IMR-90 (cell line): ENCODE data around the gene FNDC3B.

Source experiments
- CEBPB ChIP-seq: IDR thresholded peaks from 2 replicates; pipeline ENCODE4 v1.6.1; 2012; ENCODE audit warnings: low read depth, low read length, improper control_type of control experiment
- FOS ChIP-seq: fragments of 150-350 bp; IDR thresholded peaks from 2 replicates; pipeline ENCODE4 v1.6.1; 2016; ENCODE audit warnings: low read depth, low read length
- MAZ ChIP-seq: IDR thresholded peaks from 2 replicates; pipeline ENCODE4 v1.6.1; 2012; ENCODE audit warnings: low read depth, mild to moderate bottlenecking, low read length, improper control_type of control experiment, moderate library complexity, borderline replicate concordance
- MXI1 ChIP-seq: IDR thresholded peaks from 2 replicates; pipeline ENCODE4 v1.6.1; 2012; ENCODE audit warnings: low read depth, mild to moderate bottlenecking, low read length, moderate library complexity, borderline replicate concordance
- POLR2A ChIP-seq: IDR thresholded peaks from 2 replicates; pipeline ENCODE4 v1.6.1; 2012; ENCODE audit warnings: mild to moderate bottlenecking, low read depth, low read length
- RAD21 ChIP-seq: IDR thresholded peaks from 2 replicates; pipeline ENCODE4 v1.6.1; 2012; ENCODE audit warnings: low read length, improper control_type of control experiment
- TF ChIP-seq, protein P1 (sequence below): conservative IDR thresholded peaks from 2 replicates; pipeline ENCODE4 v1.5.1; 2012; ENCODE audit warnings: mild to moderate bottlenecking, low read depth, low read length, improper control_type of control experiment
- TF ChIP-seq, protein P2 (sequence below): fragments of 150-350 bp; IDR thresholded peaks from 2 replicates; pipeline ENCODE4 v1.6.1; 2016; ENCODE audit warnings: low read depth, mild to moderate bottlenecking, low read length, moderate library complexity, borderline replicate concordance

DNA sequence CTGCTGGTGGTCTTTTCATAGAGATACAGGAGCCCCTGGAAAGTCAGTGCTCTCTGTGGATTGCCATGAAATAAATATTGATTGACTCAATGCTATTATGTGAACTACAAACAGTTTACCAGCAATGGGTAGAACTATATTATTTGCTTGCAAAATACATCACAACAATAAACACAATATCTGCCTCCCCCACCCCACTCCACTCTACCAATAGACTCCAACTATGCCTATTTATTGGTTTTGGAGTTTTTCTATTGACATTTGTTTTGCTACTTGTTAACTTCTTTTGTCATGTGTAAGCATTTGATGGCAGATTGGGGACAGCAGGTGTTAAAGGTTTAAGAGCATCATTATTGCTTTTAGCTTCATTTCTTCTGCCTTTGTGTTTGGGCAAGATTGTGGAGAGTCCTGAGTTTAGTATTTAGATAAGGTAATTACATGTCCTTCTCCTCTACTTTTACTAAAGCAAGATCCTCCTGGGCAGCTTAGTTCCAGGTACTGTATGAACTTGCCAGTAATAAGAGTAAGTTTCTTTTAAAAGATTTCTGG lies 8.3 kb downstream of the FNDC3B start:
- TF ChIP-seq, protein P1, sequence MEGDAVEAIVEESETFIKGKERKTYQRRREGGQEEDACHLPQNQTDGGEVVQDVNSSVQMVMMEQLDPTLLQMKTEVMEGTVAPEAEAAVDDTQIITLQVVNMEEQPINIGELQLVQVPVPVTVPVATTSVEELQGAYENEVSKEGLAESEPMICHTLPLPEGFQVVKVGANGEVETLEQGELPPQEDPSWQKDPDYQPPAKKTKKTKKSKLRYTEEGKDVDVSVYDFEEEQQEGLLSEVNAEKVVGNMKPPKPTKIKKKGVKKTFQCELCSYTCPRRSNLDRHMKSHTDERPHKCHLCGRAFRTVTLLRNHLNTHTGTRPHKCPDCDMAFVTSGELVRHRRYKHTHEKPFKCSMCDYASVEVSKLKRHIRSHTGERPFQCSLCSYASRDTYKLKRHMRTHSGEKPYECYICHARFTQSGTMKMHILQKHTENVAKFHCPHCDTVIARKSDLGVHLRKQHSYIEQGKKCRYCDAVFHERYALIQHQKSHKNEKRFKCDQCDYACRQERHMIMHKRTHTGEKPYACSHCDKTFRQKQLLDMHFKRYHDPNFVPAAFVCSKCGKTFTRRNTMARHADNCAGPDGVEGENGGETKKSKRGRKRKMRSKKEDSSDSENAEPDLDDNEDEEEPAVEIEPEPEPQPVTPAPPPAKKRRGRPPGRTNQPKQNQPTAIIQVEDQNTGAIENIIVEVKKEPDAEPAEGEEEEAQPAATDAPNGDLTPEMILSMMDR: no peak
- TF ChIP-seq MAZ: no peak
- no peak for TF ChIP-seq CEBPB
- no peak for TF ChIP-seq FOS
- no peak for TF ChIP-seq RAD21
- TF ChIP-seq POLR2A: no peak
- TF ChIP-seq, protein P2, sequence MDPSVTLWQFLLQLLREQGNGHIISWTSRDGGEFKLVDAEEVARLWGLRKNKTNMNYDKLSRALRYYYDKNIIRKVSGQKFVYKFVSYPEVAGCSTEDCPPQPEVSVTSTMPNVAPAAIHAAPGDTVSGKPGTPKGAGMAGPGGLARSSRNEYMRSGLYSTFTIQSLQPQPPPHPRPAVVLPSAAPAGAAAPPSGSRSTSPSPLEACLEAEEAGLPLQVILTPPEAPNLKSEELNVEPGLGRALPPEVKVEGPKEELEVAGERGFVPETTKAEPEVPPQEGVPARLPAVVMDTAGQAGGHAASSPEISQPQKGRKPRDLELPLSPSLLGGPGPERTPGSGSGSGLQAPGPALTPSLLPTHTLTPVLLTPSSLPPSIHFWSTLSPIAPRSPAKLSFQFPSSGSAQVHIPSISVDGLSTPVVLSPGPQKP: no peak
- TF ChIP-seq MXI1: no peak
